HG02763 (cell line): ENCODE measurements around the gene COPA.
A peak's percentile ranks its signal among the peaks of the same experiment; 100 is the strongest.
"Not testable (repeated sequence)": the region's sequence is repeated elsewhere in the genome, so short reads cannot be mapped to it uniquely, and the experiment has no call there.

Experiments
- ATAC-seq: cut with Tn5 transposase; IDR thresholded peaks from one replicate; pipeline ENCODE4 v1.9.1; 2021; ENCODE audit warnings: mild to moderate bottlenecking, moderate library complexity; ENCODE audit not compliant: unreplicated experiment

The COPA gene

DNA sequence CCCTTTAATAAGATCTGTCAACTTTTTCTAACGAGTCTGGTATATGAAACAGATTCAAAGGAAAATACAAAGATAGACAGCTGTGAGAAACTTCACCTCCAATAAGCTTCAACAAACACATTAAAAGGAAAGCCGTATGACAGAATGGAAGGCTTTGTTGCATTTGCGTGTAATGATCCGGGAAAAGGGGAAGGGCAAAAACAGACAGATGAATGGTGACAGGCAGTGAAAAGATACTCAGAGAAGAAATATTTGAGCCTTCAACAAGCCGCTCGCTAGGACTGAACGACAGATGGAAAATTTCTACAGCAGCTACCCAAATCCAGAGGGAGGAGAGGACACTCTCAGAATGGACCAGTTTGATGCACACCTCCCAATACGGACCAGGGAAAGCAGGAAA, 14.9 kb downstream of the COPA start:
- ATAC-seq, result no peak

GRCh38 chr1:160326418-160326817, 16.6 kb downstream of the COPA start:
- no peak for ATAC-seq

- ATAC-seq, result no peak
Observed at GRCh38 chr1:160325252-160325651, 17.8 kb downstream of the COPA start.

DNA sequence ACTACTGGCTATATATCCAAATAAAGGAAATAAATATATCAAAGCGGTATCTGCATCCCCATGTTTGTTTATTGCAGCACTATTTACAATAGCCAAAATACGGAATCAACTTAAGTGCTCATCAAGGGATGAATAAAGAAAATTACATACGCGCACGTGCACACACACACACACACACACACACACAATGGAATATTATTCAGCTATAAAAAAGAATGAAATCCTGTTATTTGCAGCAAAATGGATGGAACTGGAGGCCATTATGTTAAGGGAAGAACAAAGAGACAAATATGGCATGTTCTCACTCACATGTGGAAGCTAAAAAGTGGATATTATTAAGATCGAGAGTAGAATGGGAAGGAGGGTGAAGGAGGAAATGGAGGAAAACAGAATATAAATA, 20.2 kb downstream of the COPA start:
- no peak for ATAC-seq

- no peak for ATAC-seq
Observed at GRCh38 chr1:160315359-160315758, 27.7 kb downstream of the COPA start.

DNA sequence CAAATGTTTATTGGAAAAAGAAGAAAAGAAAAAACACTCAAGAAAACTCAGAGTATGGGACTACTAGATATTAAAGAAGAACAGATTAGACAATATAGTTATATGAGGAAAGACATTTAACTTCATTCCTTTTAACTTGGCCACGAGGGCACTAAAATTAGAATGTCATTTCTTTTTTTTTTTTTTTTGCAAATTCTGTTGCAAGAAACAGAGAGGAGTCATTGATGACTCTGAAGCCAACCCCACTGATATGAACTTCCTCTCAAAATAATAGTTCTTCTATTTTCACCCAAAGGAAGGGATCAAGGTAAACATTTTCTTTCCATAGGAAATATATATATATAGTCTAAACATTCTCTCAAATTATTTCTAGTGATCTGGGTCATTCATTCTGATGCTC, 33.5 kb downstream of the COPA start:
- no peak for ATAC-seq

DNA sequence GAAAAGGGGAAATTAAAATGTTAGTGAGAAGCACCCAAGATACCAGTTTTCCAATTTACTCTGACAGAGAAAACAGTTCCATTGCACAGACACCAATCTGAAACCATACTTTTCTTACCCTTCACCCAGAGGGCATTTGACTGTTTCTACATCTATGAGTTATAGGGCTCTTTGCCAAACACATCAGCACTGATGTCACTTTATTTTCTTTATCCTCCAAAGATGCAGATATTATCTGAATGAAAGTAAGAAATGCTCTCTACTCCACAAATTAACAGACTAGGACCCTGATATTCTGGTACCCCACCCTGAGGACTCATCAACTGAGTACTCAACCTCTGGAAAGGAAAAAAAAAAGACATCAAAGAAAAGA, 33.9 kb downstream of the COPA start:
- no peak for ATAC-seq

DNA sequence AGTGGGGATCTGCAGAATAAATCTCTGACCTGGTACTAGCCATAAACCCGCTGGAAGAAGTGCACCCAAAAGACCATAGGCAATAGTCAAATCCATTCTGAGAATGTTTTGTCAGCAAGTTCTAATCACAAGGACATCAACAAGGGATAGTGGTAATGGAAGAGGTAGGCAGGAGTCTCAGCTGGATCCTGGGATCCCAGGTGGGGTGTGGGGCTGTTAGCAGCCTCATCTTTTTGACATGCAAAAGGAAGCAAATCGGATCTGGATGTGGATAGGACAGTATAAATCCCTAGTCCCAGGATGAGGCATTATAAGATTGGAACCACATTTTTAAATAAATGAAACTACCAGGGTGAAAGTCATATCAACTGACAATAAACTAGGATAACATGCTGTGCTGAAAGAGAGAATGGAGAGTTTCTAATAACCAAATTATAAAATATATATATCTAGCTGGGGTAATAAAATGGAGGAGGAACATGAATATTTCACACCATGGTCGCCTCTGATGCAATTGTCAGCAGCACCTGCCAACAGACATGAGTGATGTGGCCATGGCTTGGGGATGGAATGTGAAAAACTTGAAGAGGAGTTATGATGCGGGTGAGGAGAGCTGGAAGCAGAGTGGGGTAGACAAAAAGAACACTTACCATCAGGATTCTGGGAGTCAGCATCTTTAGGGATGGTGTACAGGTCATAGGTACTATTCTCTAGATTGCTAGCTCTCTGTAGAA, 34.4 kb downstream of the COPA start:
- no peak for ATAC-seq

DNA sequence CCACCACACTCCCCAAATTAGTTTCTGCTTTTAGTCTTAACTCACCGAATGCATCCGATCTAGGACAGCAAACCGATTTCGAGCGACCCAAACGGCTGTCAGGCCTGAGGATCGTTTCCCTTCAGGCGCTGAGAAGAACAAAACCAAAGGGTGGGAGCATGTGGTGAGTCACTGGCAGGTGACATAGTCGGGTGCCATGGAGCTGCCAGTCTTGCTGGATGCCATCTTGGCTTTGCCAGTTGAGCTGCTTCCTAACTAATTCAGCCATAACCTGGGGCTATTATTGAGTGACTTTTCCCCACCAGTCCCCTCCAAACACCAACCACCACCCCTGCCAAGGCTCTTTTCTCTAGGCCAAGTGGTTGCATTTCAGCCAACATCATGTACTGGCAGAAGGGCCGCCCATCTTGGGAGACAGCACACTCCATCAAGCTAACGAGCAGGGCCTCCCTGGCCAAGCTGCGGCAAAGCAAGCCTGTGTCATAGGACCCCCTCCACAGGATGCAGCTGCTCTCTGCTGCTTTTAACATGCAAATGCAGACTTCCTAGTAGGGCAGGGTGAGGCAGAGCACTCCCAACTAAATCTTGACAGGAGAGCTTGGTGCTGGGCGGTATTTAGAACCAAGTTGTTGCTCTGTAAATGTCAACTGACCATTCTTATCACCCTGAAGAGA, 35.8 kb downstream of the COPA start:
- ATAC-seq, result no peak

DNA sequence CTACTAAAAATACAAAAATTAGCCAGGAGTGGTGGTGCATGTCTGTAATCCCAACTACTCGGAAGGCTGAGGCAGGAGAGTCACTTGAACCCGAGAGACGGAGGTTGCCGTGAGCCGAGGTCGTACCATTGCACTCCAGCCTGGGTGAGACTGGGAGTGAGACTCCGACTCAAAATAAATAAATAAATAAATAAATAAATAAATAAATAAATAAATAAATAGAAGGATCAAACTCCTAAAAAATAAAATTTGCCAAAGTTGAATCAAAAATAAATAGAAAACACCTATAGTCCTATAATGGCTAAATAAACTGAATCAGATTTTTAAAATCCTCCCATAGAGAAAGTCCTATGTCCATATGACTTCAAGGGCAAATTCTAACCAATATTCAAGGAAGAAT, 42.9 kb downstream of the COPA start:
- ATAC-seq, result no peak

- ATAC-seq, result no peak
Observed at GRCh38 chr1:160296036-160296435, 47.0 kb downstream of the COPA start.

DNA sequence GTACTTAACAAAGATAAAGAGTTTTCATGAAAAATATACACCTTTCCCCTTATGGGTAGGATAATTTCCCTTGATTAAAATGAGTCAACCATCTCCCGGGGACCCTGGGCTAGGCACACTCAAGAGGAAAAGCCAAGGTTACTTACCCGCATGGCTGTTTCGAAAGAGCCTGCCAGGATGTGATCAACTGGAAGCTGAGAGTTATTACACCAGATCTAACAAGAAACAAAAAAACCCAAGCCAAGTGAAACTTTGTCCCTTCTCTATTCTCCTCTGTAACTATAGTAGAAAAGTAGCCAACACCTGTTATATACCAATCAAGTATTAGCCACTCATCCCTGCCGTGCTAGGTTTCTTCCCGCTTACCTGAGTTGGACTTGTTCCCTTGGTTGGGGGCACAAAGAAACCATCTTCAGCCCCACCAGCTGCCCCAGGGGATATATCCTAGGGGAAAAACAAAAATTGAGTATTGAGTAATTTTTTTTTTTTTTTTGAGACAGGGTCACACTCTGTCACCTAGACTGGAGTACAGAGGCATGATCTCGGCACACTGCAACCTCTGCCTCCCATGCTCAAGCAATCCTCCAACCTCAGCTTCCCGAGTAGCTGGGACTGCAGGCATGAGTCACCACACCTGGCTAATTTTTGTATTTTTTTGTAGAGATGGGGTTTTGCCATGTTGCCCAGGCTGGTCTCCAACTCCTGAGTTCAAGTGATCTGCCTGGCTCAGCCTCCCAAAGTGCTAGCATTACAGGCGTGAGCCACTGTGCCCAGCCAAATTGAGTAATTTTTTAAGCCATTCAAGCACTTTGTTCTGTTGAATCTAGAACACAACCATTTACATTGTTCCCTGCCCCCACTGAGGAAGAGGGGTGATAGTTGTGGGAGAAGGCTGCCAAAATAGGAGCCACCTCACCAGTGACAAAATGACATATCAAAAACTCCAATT, 49.8 kb downstream of the COPA start:
- ATAC-seq, result no peak

GRCh38 chr1:160291248-160292220, 51.5 kb downstream of the COPA start:
- no peak for ATAC-seq

- not testable (repeated sequence) for ATAC-seq
Observed at GRCh38 chr1:160287769-160288168, 55.3 kb downstream of the COPA start.

DNA sequence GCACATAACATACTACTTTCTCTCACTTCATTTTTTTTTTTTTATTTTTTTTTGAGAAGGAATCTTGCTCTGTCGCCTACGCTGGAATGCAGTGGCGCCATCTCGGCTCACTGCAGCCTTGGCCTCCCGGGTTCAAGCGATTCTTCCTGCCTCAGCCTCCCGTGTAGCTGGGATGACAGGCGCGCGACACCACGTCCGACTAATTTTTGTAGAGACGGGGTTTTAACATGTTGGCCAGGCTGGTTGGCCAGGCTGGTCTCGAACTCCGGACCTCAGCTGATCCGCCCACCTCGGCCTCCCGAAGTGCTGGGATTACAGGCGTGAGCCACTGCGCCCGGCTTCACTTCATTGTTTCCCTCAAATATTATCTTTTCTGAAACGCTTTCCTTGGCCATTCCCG, 57.5 kb downstream of the COPA start:
- no peak for ATAC-seq

- peak; percentile 97 for ATAC-seq
Observed at GRCh38 chr1:160284782-160285344, 58.2 kb downstream of the COPA start, which contains the start of gene PEX19. PEX19 (minus strand) TSS chr1:160285133; CDS start chr1:160285124, 9 bp downstream.

- ATAC-seq, result peak; percentile 7
Observed at GRCh38 chr1:160284220-160284781, 58.7 kb downstream of the COPA start.

DNA sequence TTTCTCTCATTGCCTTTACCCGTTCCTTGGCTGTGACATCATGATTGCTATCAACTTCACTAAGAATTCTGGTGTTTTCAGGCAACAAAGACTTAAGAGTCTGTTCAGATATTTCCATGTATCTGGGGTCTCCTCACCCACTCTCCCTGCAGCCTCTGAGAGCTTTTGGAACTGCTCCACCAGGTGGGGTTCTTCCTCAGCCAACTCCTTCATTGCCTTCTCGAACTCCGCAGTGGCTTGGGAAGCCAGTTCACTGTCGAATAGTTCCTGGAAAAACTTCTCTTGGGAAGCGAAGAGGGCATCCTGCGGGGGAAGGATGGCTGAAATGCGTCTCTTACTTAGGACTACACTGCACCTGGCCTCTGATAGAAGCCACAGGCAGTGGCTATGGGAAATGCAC, 60.2 kb downstream of the COPA start:
- ATAC-seq, result no peak

- no peak for ATAC-seq
Observed at GRCh38 chr1:160277987-160278386, 65.1 kb downstream of the COPA start.

DNA sequence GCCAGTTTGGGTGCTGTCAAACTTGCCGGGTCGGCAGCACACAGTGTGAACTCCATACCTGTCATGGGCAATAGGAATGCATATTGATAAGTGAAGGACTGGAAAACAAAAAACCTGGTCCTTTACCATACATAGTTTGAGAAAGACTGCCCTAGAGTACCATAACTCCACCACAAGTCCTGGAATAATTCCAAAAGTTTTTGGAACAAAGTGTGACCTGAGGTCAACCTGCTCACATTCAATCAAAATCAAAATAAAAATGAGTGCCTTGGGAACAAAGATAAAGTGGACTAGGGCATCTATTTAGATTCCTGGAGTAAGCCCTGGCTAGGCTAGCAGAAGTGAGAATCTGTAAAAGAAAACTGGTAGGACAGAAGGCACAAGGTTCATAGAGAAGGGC, 65.7 kb downstream of the COPA start:
- ATAC-seq, result no peak
